ENCODE measurements around the gene ARL17B. TPM values are rescaled to one million over a fixed set of nuclear protein-coding genes. Genes with fewer than 3 reads are reported as not detected.
"Not testable (repeated sequence)": the region's sequence is repeated elsewhere in the genome, so short reads cannot be mapped to it uniquely, and the experiment has no call there.

ARL17B gene
- total RNA-seq, 1 experiment from 2014 or later = 35.0 TPM

GRCh38 chr17:46290906-46291546, 70.5 kb downstream of the ARL17B start:
- H3K4me3 ChIP-seq; intact Hi-C loops (cut with micrococcal nuclease; ENCODE audit: unreplicated experiment); CTCF ChIA-PET; H3K27ac ChIP-seq; H4K20me1 ChIP-seq (ENCODE audit: insufficient read depth); H3K9me3 ChIP-seq (ENCODE audit: insufficient read depth, low read depth); H3K4me2 ChIP-seq; POLR2A ChIA-PET (ENCODE audit: unreplicated experiment); H3K27me3 ChIP-seq (ENCODE audit: insufficient read depth, low read depth); BruUV-seq (replicated peaks); H2AFZ ChIP-seq; DNase-seq; H3K79me2 ChIP-seq (ENCODE audit: low read depth); H3K9me2 ChIP-seq (ENCODE audit: insufficient read depth); H3K36me3 ChIP-seq (ENCODE audit: low read depth): not testable (repeated sequence)
- Histone ChIP-seq H3F3A (ENCODE audit: insufficient read depth, low read depth) (peaks cover 14% of the 10 kb centered on the region; the same call in 1 of the 2 replicates), H3K4me1 (replicated peaks; ENCODE audit: insufficient read depth) (peaks cover 17% of the 10 kb centered on the region)

GRCh38 chr17:46287587-46287986, 74.0 kb downstream of the ARL17B start:
- POLR2A ChIA-PET (ENCODE audit: unreplicated experiment) = not testable (repeated sequence)

DNA sequence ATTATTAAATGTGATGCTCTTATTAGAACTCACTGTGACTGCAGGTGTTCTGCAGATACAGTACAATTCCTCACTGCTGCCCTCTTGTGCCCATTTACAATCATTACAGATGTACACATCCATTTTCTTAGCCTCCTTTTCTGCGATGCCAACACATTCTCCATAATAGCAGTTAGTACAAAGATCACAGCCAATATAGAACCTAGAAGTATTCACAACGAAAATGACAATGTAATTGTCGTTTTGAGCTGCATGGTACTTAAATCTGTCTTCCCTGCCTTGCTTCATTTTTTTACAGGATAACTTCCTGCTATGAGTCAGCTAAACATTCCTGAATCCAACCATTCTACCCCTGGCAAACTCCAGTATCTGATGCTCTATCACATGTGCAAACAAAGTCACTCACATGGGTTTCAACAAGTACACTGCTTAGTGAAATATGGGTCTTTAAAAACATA, 74.8 kb downstream of the ARL17B start:
- TF ChIP-seq, protein P1, sequence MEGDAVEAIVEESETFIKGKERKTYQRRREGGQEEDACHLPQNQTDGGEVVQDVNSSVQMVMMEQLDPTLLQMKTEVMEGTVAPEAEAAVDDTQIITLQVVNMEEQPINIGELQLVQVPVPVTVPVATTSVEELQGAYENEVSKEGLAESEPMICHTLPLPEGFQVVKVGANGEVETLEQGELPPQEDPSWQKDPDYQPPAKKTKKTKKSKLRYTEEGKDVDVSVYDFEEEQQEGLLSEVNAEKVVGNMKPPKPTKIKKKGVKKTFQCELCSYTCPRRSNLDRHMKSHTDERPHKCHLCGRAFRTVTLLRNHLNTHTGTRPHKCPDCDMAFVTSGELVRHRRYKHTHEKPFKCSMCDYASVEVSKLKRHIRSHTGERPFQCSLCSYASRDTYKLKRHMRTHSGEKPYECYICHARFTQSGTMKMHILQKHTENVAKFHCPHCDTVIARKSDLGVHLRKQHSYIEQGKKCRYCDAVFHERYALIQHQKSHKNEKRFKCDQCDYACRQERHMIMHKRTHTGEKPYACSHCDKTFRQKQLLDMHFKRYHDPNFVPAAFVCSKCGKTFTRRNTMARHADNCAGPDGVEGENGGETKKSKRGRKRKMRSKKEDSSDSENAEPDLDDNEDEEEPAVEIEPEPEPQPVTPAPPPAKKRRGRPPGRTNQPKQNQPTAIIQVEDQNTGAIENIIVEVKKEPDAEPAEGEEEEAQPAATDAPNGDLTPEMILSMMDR (conservative IDR thresholded peaks at IDR 0.05) = peak; percentile 99
- not testable (repeated sequence) for H3K4me3 ChIP-seq; BruUV-seq (replicated peaks)

More at GRCh38 chr17:46287587-46287986, 74.0 kb downstream of the ARL17B start:
- H3K36me3 ChIP-seq (ENCODE audit: low read depth); H2AFZ ChIP-seq; H3K27me3 ChIP-seq (ENCODE audit: insufficient read depth, low read depth); H3K9me2 ChIP-seq (ENCODE audit: insufficient read depth); H3K4me3 ChIP-seq; BruUV-seq (replicated peaks); CTCF ChIA-PET; DNase-seq; H4K20me1 ChIP-seq (ENCODE audit: insufficient read depth); H3K9me3 ChIP-seq (ENCODE audit: insufficient read depth, low read depth); intact Hi-C loops (cut with micrococcal nuclease; ENCODE audit: unreplicated experiment); H3K79me2 ChIP-seq (ENCODE audit: low read depth): not testable (repeated sequence)
- peak overlapping the region; percentile 64 for H3K27ac ChIP-seq
- H3F3A ChIP-seq (ENCODE audit: insufficient read depth, low read depth) = peaks cover 24% of the 10 kb centered on the region
- H3K4me2 ChIP-seq = peak overlapping the region; percentile 45; the same call in 1 of the 2 replicates
- peaks cover 35% of the 10 kb centered on the region for H3K4me1 ChIP-seq (replicated peaks; ENCODE audit: insufficient read depth)

GRCh38 chr17:46285500-46285899, 76.1 kb downstream of the ARL17B start:
- H3K9me3 ChIP-seq (ENCODE audit: insufficient read depth, low read depth); H3K9me2 ChIP-seq (ENCODE audit: insufficient read depth); H3K4me3 ChIP-seq; H3K36me3 ChIP-seq (ENCODE audit: low read depth); H3K27me3 ChIP-seq (ENCODE audit: insufficient read depth, low read depth); intact Hi-C loops (cut with micrococcal nuclease; ENCODE audit: unreplicated experiment); BruUV-seq (replicated peaks); POLR2A ChIA-PET (ENCODE audit: unreplicated experiment); CTCF ChIA-PET; H2AFZ ChIP-seq; H4K20me1 ChIP-seq (ENCODE audit: insufficient read depth); H3K79me2 ChIP-seq (ENCODE audit: low read depth): not testable (repeated sequence)
- Histone ChIP-seq H3K4me2 (peak overlapping the region; percentile 34; the same call in 1 of the 2 replicates), H3K4me1 (replicated peaks; ENCODE audit: insufficient read depth) (peaks cover 35% of the 10 kb centered on the region), H3K27ac (peak overlapping the region; percentile 63), H3F3A (ENCODE audit: insufficient read depth, low read depth) (peaks cover 24% of the 10 kb centered on the region)
- peak in 1 of 2 experiments; percentile 57 for DNase-seq

More for the DNA sequence above, 74.8 kb downstream of the ARL17B start:
- H3K4me1 ChIP-seq (replicated peaks; ENCODE audit: insufficient read depth) = peaks cover 35% of the 10 kb centered on the region
- H2AFZ ChIP-seq; H3K9me3 ChIP-seq (ENCODE audit: insufficient read depth, low read depth); H3K9me2 ChIP-seq (ENCODE audit: insufficient read depth); intact Hi-C loops (cut with micrococcal nuclease; ENCODE audit: unreplicated experiment); H4K20me1 ChIP-seq (ENCODE audit: insufficient read depth); CTCF ChIA-PET; H3K79me2 ChIP-seq (ENCODE audit: low read depth); H3K36me3 ChIP-seq (ENCODE audit: low read depth); H3K27me3 ChIP-seq (ENCODE audit: insufficient read depth, low read depth): not testable (repeated sequence)
- POLR2A ChIA-PET (ENCODE audit: unreplicated experiment) = interaction anchor here (0.5 kb wide), 1 partner anchor 23 kb away, joined by 14 read pairs; no protein-coding TSS in a partner anchor
- peaks cover 24% of the 10 kb centered on the region for H3F3A ChIP-seq (ENCODE audit: insufficient read depth, low read depth)
- H3K4me2 ChIP-seq = peak overlapping the region; percentile 45
- peak; percentile 29 to 93 for DNase-seq
- peak overlapping the region; percentile 64 for H3K27ac ChIP-seq

GRCh38 chr17:46284467-46284866, 77.1 kb downstream of the ARL17B start:
- H4K20me1 ChIP-seq (ENCODE audit: insufficient read depth); BruUV-seq (replicated peaks); H3K9me2 ChIP-seq (ENCODE audit: insufficient read depth); POLR2A ChIA-PET (ENCODE audit: unreplicated experiment); H3K27me3 ChIP-seq (ENCODE audit: insufficient read depth, low read depth); intact Hi-C loops (cut with micrococcal nuclease; ENCODE audit: unreplicated experiment); CTCF ChIA-PET; H3K79me2 ChIP-seq (ENCODE audit: low read depth); H3K36me3 ChIP-seq (ENCODE audit: low read depth); H3K9me3 ChIP-seq (ENCODE audit: insufficient read depth, low read depth); H3K4me3 ChIP-seq; H2AFZ ChIP-seq: not testable (repeated sequence)
- Histone ChIP-seq H3K4me2 (peak overlapping the region; percentile 34; the same call in 1 of the 2 replicates), H3K4me1 (replicated peaks; ENCODE audit: insufficient read depth) (peaks cover 45% of the 10 kb centered on the region), H3K27ac (peak overlapping the region; percentile 63), H3F3A (ENCODE audit: insufficient read depth, low read depth) (peaks cover 31% of the 10 kb centered on the region)
- peak in 1 of 2 experiments; percentile 61 for DNase-seq

- H3K36me3 ChIP-seq (ENCODE audit: low read depth); H2AFZ ChIP-seq; POLR2A ChIA-PET (ENCODE audit: unreplicated experiment); H3K79me2 ChIP-seq (ENCODE audit: low read depth); H3K27ac ChIP-seq; H3K4me3 ChIP-seq; CTCF ChIA-PET; intact Hi-C loops (cut with micrococcal nuclease; ENCODE audit: unreplicated experiment); H3K4me2 ChIP-seq; H3K27me3 ChIP-seq (ENCODE audit: insufficient read depth, low read depth); H4K20me1 ChIP-seq (ENCODE audit: insufficient read depth); DNase-seq; BruUV-seq (replicated peaks); H3K9me2 ChIP-seq (ENCODE audit: insufficient read depth); H3K9me3 ChIP-seq (ENCODE audit: insufficient read depth, low read depth): not testable (repeated sequence)
- H3K4me1 ChIP-seq (replicated peaks; ENCODE audit: insufficient read depth) = peaks cover 50% of the 10 kb centered on the region
- peaks cover 39% of the 10 kb centered on the region for H3F3A ChIP-seq (ENCODE audit: insufficient read depth, low read depth)
These were observed 78.9 kb downstream of the ARL17B start for GRCh38 chr17:46282635-46283034.

DNA sequence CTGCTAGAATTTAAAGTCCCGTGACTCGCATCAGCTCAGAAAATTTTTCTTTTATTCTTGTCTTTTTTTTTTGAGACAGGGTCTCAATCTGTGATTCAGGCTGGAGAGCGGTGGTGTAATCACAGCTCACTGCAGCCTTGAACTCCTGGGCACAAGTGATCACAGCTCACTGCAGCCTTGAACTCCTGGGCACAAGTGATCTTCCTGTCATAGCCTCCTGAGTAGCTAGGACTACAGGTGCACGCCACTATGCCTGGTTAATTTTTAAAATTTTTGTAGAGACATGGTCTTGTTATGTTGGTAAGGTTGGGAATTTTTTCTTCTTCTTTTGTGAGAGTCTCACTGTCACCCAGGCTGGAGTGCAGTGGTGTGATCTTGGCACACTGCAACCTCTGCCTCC, 80.2 kb downstream of the ARL17B start:
- H3K27ac ChIP-seq; H3K36me3 ChIP-seq (ENCODE audit: low read depth); POLR2A ChIA-PET (ENCODE audit: unreplicated experiment); H3K27me3 ChIP-seq (ENCODE audit: insufficient read depth, low read depth); CTCF ChIA-PET; H3K4me2 ChIP-seq; intact Hi-C loops (cut with micrococcal nuclease; ENCODE audit: unreplicated experiment); H3K79me2 ChIP-seq (ENCODE audit: low read depth); H2AFZ ChIP-seq; H3K9me3 ChIP-seq (ENCODE audit: insufficient read depth, low read depth); BruUV-seq (replicated peaks); H4K20me1 ChIP-seq (ENCODE audit: insufficient read depth); H3K9me2 ChIP-seq (ENCODE audit: insufficient read depth); H3K4me3 ChIP-seq; DNase-seq: not testable (repeated sequence)
- Histone ChIP-seq H3K4me1 (replicated peaks; ENCODE audit: insufficient read depth) (peaks cover 37% of the 10 kb centered on the region), H3F3A (ENCODE audit: insufficient read depth, low read depth) (peaks cover 29% of the 10 kb centered on the region)

All from PC-9 (cell line).